Non-pigmented ciliary epithelial cell (primary cell): Measurements from ENCODE around the gene ATP1A3.
"Not testable (repeated sequence)": the region's sequence is repeated elsewhere in the genome, so short reads cannot be mapped to it uniquely, and the experiment has no call there.

ENCODE experiments used
- DNase-seq: peaks from one replicate; pipeline ENCODE4 v3.0.0-alpha.2; 2010; ENCODE audit warnings: low read depth

Gene ATP1A3

DNA sequence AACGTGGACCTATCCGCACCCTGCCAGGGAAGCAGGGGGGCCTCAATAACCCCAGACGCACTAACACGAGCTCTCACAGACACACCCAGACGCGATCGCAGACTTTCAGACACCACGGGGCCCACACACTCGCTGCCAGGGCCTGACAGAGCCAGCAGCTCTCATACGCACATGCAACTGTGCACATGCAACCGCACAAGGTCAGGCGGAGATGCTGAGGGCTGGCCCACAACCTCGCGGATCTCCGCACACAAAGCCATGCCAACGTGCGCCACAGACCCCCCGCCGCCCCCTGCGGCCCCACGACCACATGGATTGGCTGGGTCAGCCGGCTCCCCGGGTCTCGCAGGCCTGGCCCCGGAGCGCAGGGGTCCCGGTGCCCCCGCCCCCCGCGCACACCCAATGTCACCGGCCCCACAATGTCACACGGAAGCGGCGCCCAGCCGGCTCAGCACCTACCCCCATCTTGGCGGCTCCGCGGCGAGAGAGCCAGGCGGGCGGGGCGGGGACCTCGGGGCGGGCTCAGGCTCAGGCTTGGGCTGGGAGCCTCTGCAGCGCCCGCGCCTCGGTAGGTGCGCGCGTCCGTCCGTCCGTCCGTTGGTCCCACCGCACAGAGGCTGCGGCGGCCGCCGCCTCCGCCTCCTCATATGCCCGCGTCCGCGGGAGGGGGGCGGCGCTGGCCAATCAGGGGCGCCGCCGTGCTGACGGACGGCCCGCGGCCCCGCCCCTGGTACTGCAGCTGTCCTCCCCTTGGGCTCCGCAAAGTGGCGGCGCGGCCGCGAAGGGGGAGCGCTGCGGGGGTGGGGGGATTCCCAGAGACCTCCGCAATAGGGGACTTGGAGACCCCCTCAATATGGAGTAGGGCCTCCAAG is at the start of gene ATP1A3:
TSS of gene ATP1A3 (minus strand) at position 619 of the 872 bp plus-strand sequence. CDS start at position 465, 154 bp downstream.
- no peak for DNase-seq

DNA sequence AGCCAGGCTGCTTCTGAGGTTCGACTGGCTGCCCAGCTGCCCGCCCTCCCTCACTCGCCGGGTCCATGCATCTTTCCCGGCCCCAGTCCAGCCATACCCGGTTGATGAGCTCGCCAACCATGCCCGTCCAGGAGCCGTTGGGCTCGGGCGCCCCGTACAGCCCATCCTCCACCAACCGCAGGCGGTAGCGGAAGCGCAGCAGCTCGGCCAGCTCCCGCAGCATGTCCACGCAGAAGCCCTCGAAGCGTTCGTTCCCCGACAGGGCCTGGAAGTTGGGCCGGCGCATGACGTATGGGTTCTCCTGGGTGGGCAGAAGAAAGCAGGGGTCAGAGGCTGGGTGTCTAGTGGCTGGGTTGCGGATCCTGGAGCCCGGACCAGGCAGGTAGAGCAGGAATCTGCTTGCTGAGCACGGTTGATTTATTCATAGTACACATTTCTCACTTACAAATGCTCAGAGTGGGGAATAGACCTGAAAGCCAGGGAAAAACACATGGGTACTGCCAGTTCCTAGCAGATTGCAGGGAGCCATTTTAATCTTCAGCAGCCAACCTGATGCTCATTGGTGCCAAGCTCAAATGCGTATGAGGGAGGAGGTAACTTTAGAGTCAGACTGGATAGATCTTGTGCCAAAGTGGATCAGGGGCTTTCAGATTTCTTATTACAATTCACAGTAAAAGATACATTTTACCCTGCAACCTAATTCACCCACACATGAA is 48.6 kb upstream of the ATP1A3 start:
- no peak for DNase-seq

DNA sequence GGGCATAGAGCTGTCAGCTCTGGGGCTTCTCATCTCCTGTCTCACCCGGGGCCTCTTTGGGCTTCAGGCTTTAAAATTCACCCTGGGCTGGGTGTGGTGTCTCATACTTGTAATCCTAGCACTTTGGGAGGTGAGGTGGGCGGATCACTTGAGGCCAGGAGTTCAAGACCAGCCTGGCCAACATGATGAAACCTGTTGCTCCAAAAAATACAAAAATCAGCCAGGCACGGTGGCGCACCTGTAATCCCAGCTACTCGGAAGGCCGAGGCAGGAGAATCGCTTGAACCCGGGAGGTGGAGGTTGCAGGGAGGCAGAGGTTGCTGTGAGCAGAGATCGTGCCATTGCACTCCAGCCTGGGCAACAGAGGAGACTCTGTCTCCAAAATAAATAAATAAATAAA is 46.5 kb upstream of the ATP1A3 start:
- DNase-seq = not testable (repeated sequence)

DNA sequence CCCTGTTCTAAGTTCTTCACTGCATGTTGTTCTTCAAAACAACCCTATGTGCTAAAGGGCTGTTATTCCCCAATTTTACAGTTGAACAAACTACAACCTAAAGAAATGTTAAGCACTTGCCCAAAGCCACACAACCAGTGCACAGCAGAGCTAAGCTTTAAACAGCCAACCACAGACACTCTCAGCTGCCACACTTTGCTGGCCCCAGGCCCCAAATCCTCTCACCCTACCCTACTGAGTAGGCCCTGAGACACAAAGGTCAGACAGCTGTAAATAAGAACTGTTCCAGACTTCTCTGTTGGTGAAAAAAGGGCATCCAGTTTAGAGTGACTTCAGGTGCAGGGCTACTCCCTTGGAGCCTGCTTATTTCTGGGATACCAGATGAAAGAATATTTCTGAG is 46.0 kb upstream of the ATP1A3 start:
- DNase-seq = no peak

DNA sequence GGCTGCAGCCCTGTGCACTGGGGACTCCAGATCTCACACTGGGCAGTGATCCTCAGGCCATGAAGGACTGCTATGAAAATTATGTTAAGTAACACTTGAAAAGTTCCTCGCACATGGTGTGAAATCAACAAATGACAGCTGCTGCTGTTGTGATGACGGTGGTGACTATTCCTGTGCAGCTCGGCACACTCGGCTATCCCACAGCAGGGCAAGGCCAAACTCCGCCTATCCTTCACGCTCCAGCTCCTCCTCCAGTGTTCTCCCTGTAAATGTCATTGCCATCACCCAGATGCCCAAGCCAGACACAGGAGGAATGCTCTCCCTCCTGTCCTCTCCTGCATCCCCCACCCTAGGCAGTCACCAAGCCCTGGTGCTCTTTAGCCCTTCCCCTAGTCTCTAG is 44.6 kb upstream of the ATP1A3 start:
- no peak for DNase-seq

DNA sequence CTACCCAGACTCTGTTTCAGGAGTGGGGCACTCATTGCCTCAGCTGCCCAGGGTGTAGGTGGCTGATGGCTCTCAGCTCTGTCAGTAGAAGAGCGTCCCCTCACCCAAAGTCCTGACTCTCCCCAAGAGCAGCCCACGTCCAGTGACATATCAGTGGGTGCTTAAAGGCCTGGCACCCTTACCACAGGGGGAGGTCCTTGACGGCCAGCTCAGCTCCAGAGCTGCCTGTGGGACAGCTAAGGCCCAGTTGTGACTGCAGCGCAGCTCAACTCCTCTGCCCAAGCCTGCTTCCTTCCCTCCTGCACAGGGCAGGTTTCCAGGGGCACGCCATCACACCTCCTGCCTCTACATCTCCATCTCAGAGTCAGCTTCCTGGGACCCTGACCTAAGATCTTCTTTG is 43.6 kb upstream of the ATP1A3 start:
- no peak for DNase-seq

DNA sequence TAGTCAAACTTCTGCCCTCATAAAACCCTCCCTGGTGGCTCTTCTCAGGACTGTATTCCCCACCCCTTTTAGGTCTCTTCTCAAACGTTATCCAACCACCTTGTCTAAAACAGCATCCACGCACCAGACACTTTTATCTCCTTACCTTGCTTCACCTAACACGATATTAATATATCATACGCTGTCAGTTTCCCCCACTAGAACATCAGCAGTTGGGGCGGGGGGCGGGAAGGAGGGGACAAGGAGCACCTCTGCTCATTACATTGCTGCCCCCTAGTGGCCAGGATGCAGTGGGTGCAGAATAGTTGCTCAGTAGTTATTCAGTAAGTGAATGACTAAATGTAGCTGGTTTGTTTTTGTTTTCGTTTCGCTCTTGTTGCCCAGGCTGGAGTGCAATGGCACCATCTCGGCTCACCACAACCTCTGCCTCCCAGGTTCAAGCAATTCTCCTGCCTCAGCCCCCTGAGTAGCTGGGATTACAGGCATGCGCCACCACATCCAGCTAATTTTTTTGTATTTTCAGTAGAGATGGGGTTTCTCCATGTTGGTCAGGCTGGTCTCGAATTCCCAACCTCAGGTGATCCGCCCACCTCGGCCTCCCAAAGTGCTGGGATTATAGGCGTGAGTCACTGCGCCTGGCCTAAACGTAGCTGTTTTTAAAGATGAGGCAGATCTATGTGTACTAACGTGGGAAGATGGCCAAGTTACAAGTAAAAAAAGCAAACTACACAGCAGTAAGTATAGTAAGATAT is 40.8 kb upstream of the ATP1A3 start:
- not testable (repeated sequence) for DNase-seq

DNA sequence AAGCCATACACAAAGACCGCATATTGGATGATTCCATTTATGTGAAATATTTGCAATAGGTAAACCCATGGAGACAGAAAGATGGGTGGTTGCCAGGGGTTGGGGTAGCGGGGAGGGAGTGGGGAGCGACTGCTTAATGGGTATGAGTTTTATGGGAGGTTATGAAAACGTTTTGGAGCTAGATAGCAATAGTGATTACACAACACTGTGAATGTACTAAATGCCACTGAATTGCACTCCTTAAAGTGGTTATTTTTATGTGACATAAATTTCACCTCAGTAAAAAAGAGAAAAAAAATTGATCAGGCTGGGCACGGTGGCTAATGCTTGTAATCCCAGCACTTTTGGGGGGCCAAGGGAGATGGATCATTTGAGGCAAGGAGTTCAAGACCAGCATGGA is 39.4 kb upstream of the ATP1A3 start:
- no peak for DNase-seq

DNA sequence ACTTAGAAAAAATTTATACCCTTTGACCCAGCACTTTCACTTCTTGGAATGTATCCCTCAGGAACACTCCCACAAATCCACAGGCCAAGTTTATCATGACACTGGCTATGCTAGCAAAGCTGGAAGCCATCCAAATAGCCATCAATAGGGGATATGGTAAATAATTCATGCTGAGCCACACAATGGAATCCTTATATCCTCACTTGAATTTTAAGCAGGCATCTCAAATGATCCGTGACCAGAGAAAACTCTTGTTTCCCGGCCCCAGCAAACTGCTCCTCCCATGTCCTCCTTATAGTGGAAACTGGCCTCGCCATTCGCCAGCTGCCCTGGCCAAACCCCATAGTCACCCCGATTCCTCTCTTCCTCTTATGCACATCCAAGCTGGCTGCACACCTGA is 38.4 kb upstream of the ATP1A3 start:
- DNase-seq = no peak

DNA sequence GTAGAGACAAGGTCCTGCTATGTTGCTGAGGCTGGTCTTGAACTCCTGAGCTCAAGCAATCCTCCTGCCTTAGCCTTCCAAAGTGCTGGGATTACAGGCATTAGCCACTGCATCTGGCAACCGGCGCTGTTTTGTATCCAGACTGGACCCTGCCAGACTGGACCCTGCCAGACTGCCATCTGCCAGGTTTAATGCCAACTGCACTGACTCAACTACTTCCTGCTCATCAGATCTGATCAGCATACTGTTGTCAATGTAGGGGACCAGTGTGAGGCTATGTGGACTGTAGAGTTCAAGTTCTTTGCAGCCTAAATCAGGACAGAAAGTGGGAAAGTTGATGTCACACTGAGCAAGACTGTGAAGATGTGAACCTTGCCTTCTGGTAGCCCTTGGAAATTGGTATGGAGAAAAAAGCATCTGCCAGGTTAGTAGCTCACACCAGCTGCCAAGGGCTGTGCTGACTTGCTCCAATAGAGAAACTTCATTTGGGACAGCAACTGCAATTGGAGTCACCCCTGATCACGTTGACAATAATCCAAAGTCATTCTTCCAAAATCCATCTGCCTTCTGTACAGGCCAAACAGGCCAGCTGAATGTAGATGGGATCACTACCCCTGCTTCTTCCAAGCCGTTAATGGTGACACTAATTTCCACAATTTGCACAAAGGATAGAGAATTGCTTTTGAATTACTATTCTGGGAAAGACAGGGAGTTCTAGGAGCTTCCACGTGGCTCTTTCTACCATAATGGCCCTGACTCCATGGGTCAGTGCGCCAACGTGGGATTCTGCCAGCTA is 36.8 kb upstream of the ATP1A3 start:
- no peak for DNase-seq

DNA sequence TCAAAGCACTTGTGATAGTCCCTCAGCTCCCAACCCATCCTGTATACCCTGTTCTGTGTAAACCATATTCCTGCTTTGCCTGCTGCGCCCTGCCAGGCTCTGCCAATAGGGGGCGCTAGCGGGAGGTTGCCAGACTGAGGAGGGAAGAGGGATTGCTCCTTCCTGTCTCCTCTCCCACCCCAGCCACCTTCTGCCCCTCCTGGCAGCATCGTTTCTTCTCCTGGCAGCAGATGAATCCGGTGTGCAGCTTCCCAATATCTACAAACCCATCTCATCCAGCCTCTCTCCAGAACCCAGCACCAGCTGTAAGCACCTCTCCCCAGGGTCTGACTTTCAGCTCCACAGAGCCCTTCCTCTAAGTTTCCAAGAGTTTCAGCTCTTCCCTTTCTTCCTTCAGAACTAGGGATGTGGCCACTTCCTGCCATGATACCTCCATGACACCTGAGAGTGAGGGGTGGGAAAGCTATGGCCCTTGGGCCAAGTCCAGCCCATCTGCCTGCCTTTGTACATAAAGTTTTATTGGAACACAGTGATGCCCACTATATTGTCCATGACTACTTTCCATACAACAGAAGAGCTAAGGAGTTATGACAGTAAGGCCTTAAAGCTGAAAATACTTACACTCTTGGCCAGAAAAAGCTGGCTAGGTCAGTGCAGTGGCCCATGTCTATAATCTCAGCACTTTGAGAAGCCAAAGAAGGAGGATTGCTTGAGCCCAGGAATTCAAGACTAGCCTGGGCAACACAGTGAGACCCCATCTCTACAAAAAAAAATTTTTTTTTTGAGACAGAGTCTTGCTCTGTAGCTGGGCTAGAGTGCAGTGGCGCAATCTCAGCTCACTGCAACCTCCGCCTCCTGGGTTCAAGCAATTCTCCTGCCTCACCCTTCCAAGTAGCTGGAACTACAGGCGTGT is 34.5 kb upstream of the ATP1A3 start:
- no peak for DNase-seq

DNA sequence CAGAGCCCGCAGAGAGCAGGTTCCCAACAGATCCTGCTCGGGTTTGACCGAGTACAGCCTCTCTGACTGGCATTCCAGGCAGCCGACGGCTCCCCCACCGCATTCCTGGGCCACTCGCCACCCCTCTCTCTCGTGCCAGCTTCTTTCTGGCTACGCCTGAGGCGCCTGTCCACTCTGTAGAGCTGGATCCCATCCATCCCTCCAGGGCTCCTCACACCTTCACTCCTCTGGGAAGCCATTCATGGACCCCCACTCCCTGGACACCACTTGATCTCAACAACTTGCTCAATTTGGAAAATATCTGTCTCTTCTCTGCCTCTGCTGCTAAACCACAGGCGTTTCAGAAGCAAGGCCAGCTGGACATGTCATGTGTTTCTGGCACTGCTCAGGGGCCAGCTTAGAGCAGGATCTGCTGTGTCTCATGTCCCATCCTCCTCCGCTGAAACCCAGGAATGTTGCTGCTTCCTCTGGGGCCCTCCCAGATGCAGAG is 30.6 kb upstream of the ATP1A3 start:
- DNase-seq = no peak

DNA sequence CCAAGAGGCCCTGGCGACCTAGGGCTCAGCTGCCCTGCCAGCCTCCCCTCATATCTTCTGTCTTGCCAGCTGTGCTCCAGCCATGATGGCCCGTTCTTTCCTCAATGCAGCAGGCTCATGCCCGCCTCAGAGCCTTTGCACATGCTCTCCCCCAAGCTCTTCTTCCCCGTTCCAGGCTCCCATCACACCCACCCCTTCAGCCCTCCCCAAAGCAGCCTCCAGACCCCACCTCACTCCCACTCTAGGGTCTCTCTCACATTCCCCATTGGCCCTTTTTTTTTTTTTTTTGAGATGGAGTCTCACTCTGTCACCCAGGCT is 29.9 kb upstream of the ATP1A3 start:
- no peak for DNase-seq

DNA sequence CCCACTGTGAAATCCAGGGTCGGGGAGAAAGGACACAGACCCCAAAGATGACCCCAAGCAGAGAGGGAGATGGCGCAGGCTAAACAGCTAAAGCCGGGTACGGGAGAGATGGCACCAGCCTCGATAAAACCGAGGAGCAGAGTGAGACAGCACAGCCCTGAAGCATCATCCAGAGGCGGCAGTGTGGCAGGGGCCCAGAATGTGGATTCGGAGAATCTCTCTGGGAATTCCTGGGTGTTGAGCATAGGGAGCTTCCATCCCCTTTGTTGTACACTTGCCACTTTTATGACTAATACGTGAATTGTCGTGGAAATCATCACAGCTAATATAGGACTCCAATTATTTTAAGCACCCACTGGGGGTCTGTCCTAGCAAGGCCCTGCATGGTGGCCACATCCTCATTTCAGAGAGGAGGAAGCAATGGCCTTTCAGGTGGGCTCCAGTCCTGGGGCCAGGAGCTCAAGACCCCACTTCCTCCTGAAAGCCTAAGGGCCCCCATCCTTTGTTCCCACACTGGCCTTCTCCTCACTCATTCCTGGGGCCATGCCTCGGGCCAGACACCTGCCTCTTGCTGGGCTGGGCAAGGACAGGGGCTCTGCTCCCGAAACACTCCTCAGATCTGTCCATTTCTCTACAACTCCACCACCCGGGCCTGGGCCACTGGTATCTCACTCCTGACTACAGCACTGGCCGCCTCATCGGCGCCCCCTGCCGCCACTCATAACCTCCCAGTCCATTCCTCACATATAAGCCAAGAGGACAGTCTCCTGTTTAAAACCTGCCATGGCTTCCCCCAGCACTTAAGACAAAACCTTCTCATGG is 29.3 kb upstream of the ATP1A3 start:
- DNase-seq = no peak

DNA sequence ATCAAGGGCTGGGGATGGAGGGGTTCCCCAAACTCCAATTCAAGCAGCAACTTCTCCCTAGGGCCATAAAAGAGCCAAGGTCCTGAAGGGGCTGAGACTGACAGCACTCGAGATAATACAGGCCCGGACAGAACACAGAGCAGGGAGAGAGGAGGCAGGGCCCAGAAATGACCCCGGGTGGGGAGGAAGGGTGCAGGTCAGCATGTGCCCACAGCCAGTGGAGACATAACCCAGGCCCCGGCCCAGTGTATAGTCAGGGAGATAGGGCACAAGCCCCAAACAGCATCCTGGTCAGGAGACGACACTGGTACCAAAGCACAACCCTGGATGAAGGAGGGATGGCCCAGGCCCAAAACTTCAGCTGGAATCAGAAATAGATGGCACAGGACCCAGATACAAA is 28.6 kb upstream of the ATP1A3 start:
- no peak for DNase-seq

DNA sequence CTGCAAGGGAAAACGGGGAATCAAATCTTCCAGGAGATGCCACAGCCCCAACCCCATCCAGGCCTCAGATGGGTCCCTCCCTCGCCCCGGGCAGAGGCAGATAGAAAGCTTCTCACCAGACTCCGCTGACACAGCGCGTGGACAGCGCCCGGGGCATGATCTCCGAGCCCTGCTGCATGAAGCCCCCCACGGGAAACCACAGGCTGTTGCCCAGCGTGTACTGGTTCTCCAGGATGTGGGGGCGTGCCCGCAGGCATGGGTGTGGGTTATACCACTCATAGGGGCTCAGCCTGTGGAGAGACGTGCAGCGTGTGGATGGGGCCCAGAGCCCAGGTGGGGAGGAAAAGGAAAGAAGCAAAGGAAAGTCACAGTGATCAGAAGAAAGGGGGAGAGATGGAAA is 27.2 kb upstream of the ATP1A3 start:
- DNase-seq = no peak

DNA sequence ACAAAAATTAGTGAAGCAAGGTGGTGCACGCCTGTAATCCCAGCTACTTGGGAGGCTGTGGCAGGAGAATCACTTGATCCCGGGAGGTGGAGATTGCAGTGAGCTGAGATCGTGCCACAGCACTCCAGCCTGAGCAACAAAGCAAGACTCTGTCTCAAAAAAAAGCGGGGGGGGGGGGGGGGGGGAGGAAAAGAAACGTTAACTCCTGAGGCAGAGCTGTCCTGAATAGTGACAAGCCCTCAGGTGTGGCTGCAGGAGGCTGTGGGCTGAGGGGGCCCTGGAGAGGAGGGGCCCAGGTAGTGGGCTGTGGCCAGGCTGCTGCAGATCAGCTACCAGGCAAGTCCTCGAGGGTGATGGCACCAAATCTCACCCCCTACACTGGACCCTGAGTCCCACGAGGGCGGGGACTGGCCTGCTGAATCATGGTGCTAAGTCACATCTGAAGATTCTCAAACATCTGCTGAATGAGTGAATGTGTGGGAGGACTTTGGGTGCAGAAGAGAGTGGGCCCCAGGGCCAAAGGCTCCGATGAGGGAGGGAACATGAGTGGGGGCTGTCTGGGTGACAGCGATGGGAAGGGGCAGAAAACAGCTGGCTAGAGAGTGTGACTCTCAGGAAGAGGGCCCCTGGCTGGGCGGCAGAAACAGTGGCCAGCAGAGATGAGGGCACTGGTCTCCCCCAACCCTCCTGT is 24.6 kb upstream of the ATP1A3 start:
- no peak for DNase-seq

DNA sequence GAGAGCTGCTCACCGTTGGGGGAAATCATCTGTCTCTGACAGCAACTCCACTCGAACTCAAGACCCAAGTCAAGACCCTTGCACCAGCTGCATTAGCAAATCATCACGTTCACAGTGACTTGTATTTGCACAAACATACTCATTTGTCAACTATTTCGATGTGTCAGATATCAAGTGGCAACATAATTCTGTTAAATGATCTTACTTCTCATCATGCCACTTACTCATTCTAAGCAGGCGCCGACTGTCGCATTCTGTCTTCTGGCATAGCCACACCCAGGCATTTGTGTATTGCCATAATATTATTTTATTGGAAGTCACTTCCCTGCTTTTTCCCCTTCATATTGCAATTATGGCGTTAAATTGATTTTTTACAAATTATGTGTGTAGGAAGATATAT is 23.0 kb upstream of the ATP1A3 start:
- no peak for DNase-seq

DNA sequence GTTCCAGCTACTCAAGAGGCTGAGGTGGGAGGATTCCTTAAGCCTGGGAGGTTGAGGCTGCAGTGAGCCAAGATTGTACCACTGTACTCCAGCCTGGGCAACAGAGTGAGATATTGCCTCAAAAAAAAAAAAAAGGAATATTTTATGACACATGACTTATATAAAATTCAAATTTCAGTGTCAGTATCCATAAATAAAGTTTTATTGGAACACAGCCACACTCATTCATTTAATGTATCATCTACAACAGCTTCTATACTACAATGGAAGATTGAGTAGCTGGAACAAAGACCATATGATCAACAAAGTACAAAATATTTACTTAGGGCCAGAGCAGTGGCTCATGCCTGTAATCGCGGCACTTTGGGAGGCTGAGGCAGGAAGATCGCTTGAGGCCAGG is 18.7 kb upstream of the ATP1A3 start:
- DNase-seq = not testable (repeated sequence)
